ENCODE measurements around the gene RTN3.

DNA sequence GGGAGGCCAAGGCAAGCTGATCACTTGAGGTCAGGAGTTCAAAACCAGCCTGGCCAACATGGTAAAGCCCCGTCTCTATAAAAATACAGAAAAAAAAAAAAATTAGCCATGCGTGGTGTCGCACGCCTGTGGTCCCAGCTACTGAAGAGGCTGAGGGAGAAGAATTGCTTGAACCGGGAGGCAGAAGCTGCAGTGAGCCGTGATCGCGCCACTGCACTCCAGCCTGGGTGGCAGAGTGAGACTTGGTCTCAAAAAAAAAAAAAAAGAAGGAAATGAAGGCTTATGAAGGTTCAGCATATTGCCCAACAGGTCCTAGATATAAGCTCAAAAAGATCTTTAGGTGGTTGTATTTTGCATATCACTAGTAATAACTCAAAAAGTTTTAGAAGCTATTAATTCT is 20.3 kb upstream of the RTN3 start:
- TF ChIP-seq SMC3 (conservative IDR thresholded peaks at IDR 0.05; ENCODE audit: poor library complexity) (no peak), EZH2 (IDR thresholded peaks at IDR 0.05; ENCODE audit: borderline replicate concordance, insufficient read depth, low read length, poor library complexity, severe bottlenecking) (no peak)

All from neural cell (in vitro differentiated cells).